GM21515 (cell line): ENCODE data around the gene H6PD.

Experiments used
- ATAC-seq: cut with Tn5 transposase; IDR thresholded peaks from one replicate; pipeline ENCODE4 v1.9.1; 2021; ENCODE audit not compliant: unreplicated experiment

Gene H6PD

GRCh38 chr1:9207086-9207485 lies 27.5 kb upstream of the H6PD start:
- ATAC-seq = no peak

GRCh38 chr1:9207715-9208114 lies 26.9 kb upstream of the H6PD start:
- no peak for ATAC-seq

GRCh38 chr1:9211291-9211811 lies 23.2 kb upstream of the H6PD start:
- ATAC-seq = no peak

- no peak for ATAC-seq
Observed at GRCh38 chr1:9212735-9213134, 21.8 kb upstream of the H6PD start.

- no peak for ATAC-seq
Observed at GRCh38 chr1:9213956-9214355, 20.6 kb upstream of the H6PD start.

GRCh38 chr1:9218917-9219316 lies 15.7 kb upstream of the H6PD start:
- no peak for ATAC-seq

GRCh38 chr1:9222846-9223625 lies 11.5 kb upstream of the H6PD start:
- no peak for ATAC-seq

- ATAC-seq = no peak
Observed at GRCh38 chr1:9224664-9225410, 9.7 kb upstream of the H6PD start.

GRCh38 chr1:9225411-9225785 lies 9.2 kb upstream of the H6PD start:
- ATAC-seq = no peak

- no peak for ATAC-seq
Observed at GRCh38 chr1:9228609-9229008, 6.0 kb upstream of the H6PD start.

- ATAC-seq = no peak
Observed at GRCh38 chr1:9229549-9229948, 5.0 kb upstream of the H6PD start.

GRCh38 chr1:9230869-9231533 lies 3.6 kb upstream of the H6PD start:
- no peak for ATAC-seq

GRCh38 chr1:9231648-9232332 lies 2.8 kb upstream of the H6PD start:
- no peak for ATAC-seq

GRCh38 chr1:9233241-9233941 lies 1.2 kb upstream of the H6PD start:
- ATAC-seq = no peak

GRCh38 chr1:9233942-9234222 lies 692 bp upstream of the H6PD start:
- no peak for ATAC-seq

GRCh38 chr1:9235096-9235459 lies 504 bp downstream of the H6PD start:
- no peak for ATAC-seq

GRCh38 chr1:9235560-9235959 lies 986 bp downstream of the H6PD start:
- no peak for ATAC-seq

- ATAC-seq = no peak
Observed at GRCh38 chr1:9238134-9238533, 3.6 kb downstream of the H6PD start.

GRCh38 chr1:9238550-9238949 lies 4.0 kb downstream of the H6PD start:
- ATAC-seq = no peak

- ATAC-seq = no peak
Observed at GRCh38 chr1:9239622-9240401, 5.2 kb downstream of the H6PD start.
